VCaP (cell line): ENCODE data around the gene RAPGEF2.
"Not testable (repeated sequence)": the region's sequence is repeated elsewhere in the genome, so short reads cannot be mapped to it uniquely, and the experiment has no call there.

Experiments
- H3K27ac ChIP-seq: fragments of 450-650 bp; 2 replicates; pipeline ENCODE4 v1.5.1; 2017
- TF ChIP-seq, protein P1 (sequence below): fragments of 450-650 bp; conservative IDR thresholded peaks from 2 replicates; pipeline ENCODE4 v1.5.1; 2017; ENCODE audit warnings: mild to moderate bottlenecking, moderate library complexity

The RAPGEF2 gene

DNA sequence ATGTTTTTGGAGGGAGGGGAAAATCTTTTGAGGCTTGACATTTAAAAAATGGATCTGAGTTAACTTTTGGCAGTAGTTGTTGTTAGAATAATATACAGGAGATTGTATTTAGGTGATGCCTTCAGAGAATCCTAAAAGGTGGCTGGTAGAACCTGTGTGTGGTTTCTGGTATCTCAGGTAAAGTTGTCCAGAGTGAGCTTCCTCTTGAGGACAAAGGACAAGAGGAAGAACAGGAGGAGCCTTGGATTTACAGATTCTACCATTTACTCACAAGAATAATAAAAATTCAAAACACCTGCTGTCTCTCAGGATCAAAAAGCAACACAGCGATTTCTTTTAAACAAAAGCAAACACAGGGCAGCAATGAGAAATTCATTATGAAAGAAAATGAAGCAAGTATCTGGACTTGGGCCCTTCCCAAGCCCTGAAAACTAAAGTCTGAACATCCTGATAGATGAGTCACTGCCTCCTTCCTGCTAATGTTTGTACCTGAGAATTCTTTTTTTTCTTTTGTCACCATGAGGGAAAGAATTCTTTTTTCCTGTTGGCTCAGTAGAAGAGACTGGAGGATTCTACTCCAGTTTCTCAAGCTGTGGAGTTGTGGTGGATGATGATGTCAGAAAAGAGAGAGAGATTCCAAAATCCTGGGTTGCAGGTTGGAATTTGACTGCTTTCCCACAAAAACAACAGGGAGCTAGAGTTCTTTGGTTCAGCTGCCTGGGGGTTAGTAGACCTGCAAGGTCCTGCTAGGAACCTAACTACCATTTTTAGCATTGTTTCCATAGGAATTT lies 31.5 kb upstream of the RAPGEF2 start:
- TF ChIP-seq, protein P1, sequence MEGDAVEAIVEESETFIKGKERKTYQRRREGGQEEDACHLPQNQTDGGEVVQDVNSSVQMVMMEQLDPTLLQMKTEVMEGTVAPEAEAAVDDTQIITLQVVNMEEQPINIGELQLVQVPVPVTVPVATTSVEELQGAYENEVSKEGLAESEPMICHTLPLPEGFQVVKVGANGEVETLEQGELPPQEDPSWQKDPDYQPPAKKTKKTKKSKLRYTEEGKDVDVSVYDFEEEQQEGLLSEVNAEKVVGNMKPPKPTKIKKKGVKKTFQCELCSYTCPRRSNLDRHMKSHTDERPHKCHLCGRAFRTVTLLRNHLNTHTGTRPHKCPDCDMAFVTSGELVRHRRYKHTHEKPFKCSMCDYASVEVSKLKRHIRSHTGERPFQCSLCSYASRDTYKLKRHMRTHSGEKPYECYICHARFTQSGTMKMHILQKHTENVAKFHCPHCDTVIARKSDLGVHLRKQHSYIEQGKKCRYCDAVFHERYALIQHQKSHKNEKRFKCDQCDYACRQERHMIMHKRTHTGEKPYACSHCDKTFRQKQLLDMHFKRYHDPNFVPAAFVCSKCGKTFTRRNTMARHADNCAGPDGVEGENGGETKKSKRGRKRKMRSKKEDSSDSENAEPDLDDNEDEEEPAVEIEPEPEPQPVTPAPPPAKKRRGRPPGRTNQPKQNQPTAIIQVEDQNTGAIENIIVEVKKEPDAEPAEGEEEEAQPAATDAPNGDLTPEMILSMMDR = no peak
- no peak overlapping the region for H3K27ac ChIP-seq

DNA sequence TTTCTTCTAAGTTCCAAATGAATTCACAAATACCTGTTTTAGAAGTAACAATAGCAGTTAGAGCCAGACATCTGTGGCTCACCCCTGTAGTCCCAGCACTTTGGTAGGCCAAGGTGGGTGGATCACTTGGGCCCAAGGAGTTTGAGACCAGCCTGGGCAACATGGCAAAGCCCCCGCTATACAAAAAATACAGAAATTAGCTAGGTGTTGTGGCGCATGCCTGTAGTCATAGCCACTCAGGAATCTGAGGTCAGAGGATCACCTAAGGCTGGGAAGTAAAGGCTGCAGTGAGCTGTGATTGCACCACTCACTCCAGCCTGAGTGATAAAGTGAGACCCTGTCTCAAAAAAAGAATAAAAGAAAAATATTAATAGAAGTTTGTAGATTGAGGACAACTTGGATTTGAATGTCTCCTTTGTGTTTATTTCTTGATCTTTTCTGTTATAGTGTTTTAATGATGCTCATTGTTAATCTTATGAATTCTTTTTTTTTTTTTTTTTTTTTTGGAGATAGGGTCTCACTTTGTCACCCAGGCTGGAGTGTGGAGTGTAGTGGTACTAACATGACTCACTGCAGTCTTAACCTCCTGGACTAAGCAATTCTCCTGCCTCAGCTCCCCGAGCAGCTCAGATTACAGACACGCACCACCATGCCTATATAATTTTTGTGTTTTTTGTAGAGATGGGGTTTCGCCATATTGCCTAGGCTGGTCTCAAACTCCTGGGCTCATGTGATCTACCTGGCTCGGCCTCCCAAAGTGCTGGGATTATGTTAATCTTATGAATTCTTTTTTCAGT lies 30.7 kb upstream of the RAPGEF2 start:
- H3K27ac ChIP-seq = no peak overlapping the region
- TF ChIP-seq, protein P1 = no peak

DNA sequence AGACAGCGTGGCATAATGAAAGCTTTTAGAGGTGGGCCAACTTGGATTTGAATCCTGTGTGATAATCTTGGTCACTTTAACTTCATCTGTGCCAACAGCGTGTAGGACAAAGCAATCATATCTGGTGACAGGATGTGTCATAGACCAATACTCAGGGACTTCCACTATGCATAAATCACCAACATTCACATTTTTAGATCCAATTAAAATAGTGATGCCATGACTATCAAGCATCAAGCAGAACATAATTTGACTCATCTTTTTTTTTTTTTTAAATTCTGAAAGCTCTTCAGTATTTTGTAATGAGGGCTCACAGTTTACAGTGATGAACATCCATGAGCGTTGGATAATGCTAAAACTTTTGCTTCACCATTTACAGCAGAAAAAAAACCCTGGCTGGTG lies 27.3 kb upstream of the RAPGEF2 start:
- no peak overlapping the region for H3K27ac ChIP-seq
- TF ChIP-seq, protein P1 = no peak

DNA sequence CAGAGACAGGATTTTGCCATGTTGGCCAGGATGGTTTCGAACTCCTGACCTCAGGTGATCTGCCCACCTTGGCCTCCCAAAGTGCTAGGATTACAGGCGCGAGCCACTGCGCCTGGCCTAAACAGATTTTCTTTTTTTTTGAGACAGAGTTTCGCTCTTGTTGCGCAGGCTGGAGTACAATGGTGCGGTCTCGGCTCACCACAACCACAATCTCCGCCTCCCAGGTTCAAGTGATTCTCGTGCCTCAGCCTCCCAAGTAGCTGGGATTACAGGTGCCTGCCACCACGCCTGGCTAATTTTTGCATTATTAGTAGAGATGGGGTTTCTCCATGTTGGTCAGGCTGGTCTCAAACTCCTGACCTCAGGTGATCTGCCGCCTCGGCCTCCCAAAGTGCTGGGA lies 25.9 kb upstream of the RAPGEF2 start:
- not testable (repeated sequence) for H3K27ac ChIP-seq

DNA sequence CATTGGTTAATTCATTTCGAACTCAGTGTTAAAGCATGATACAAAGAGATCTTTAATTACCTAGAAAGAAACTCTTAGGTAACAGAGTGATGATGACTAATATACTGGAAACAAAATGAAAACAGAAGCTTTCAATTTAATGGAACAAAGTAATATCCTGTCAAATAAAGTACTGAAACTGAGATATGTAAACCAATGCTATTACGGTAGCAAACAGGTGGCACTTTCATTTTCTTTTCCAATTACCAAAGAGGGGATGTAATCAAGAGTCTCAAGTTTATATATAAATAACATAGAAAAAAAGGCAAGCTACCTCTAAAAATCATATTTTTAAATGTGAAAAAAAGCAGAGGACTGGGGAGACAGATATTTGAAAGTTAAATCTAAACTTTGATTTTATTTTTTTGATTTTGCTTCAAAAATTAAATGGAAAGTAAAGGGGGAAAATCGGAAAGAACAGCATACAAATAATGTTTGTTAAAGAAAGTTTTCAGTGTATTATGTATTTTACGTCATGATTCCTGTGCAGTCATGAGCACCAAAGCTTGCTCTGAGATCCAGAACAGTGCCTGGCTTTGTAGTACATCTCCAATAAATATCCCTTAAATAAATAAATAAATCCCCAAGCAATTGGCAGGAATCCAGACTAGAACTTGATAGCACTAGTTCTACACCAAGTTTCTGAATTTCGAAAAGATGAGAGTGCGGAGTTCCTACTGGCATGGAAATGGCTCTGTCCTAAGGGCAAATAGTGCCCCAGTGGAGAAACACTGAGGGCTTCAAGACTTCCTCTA lies 25.0 kb upstream of the RAPGEF2 start:
- H3K27ac ChIP-seq = no peak overlapping the region

DNA sequence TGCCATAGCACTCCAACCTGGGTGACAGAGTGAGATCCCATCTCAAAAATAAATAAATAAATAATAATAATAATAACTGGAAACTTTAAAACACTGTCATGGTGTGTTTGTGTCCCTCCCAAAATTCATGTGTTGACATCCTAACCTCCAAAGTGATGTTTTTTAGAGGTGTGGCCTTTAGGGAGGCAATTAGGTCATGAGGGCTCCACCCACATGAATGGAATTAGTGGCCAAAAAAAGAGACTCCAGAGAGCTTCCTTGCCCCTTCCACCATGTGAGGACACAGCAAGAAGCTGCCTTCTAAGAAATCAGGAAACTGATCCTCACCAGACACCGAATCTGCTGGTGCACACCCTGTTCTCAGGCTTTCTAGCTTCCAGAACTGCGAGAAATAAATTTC lies 23.8 kb upstream of the RAPGEF2 start:
- no peak overlapping the region for H3K27ac ChIP-seq
- TF ChIP-seq, protein P1 = no peak

More for the DNA sequence above, 25.0 kb upstream of the RAPGEF2 start:
- TF ChIP-seq, protein P1 = no peak

DNA sequence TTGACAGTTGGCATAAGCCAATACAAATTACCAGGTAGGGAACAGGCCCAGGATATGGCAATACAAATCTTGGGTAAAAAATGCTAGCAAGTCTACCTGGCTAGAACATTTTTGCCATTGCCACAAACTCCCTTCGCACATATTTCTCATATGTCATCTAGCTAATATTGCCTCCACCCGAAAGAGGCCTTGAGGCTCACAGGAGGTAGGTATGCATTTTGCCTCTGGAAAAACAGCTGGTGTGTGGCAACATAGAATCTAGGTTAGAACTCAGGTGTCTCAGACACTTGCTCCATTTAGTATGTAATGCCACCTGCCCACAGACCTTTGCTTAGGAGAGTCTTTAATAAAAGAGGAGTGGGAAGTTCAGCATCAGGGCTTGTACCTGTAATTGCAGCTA lies 16.3 kb upstream of the RAPGEF2 start:
- TF ChIP-seq, protein P1 = no peak

More for the DNA sequence above, 16.3 kb upstream of the RAPGEF2 start:
- H3K27ac ChIP-seq = no peak overlapping the region
